Liver (tissue), 9 donors: Measurements from ENCODE around the gene HGD. TPM values are rescaled to one million over a fixed set of nuclear protein-coding genes. Genes with fewer than 3 reads are reported as not detected.
A peak's percentile ranks its signal among the peaks of the same experiment; 100 is the strongest.

ENCODE experiments used
- DNase-seq: peaks from one replicate; pipeline ENCODE4 v3.0.0-alpha.2; 2017; ENCODE audit warnings: low spot score
- H3K27ac ChIP-seq, 2 donors: one replicate each; pipeline ENCODE4 v1.7.0; 2013; ENCODE audit warnings: inconsistent platforms in 2 of 2, low read length in 2 of 2, control low read depth in 1 of 2, low read depth in 1 of 2, mild to moderate bottlenecking in 1 of 2
- H3K27me3 ChIP-seq, 4 donors: one replicate each; pipeline versions ENCODE4 v1.6.1 to v1.7.0; 2013; ENCODE audit warnings: low read length in 3 of 4, inconsistent platforms in 1 of 4, mild to moderate bottlenecking in 1 of 4, moderate library complexity in 1 of 4; ENCODE audit not compliant: control insufficient read depth in 4 of 4, insufficient read depth in 4 of 4
- H3K36me3 ChIP-seq, 4 donors: one replicate each; pipeline versions ENCODE4 v1.6.1 to v1.7.0; 2013; ENCODE audit warnings: low read length in 3 of 4, mild to moderate bottlenecking in 3 of 4, low read depth in 1 of 4, moderate library complexity in 1 of 4; ENCODE audit not compliant: control insufficient read depth in 4 of 4, insufficient read depth in 3 of 4
- H3K4me1 ChIP-seq, 4 donors: one replicate each; pipeline versions ENCODE4 v1.6.1 to v1.7.0; 2013; ENCODE audit warnings: low read length in 3 of 4, mild to moderate bottlenecking in 3 of 4, moderate library complexity in 1 of 4; ENCODE audit not compliant: control insufficient read depth in 4 of 4, insufficient read depth in 4 of 4
- H3K4me3 ChIP-seq, 3 donors: one replicate each; pipeline versions ENCODE4 v1.6.1 to v1.7.0; 2013; ENCODE audit warnings: low read length in 3 of 3, control low read depth in 1 of 3, low read depth in 1 of 3, mild to moderate bottlenecking in 1 of 3
- H3K9ac ChIP-seq, 2 donors: one replicate each; pipeline ENCODE4 v1.7.0; 2013; ENCODE audit warnings: low read length in 2 of 2, mild to moderate bottlenecking in 2 of 2, moderate library complexity in 2 of 2, control low read depth in 1 of 2, low read depth in 1 of 2
- H3K9me3 ChIP-seq, 4 donors: one replicate each; pipeline versions ENCODE4 v1.6.1 to v1.7.0; 2013; ENCODE audit warnings: low read length in 3 of 4; ENCODE audit not compliant: control insufficient read depth in 4 of 4
- ATF3 ChIP-seq: IDR thresholded peaks from 2 replicates; pipeline ENCODE4 v1.6.1; 2016; ENCODE audit warnings: antibody characterized with exemption
- CTCF ChIP-seq: fragments of 150-350 bp; IDR thresholded peaks from 2 replicates; pipeline ENCODE4 v1.5.1; 2017; ENCODE audit warnings: improper control_type of control experiment, low read depth, low read length; ENCODE audit not compliant: missing input control
- EGR1 ChIP-seq, 2 donors: IDR thresholded peaks; 2 replicates each; pipeline ENCODE4 v1.6.1; 2016 to 2018; ENCODE audit warnings: antibody characterized with exemption in 2 of 2, low read depth in 2 of 2
- FOXA2 ChIP-seq: IDR thresholded peaks from 2 replicates; pipeline ENCODE4 v1.6.1; 2016; ENCODE audit warnings: antibody characterized with exemption
- GABPA ChIP-seq, 2 donors: IDR thresholded peaks in 1 of 2; conservative IDR thresholded peaks in 1 of 2; 2 replicates each; pipeline ENCODE4 v1.6.1; 2016; ENCODE audit warnings: antibody characterized with exemption in 2 of 2, mild to moderate bottlenecking in 1 of 2, moderate library complexity in 1 of 2
- HNF4A ChIP-seq, 2 donors: conservative IDR thresholded peaks; 2 replicates each; pipeline ENCODE4 v1.6.1; 2016; ENCODE audit warnings: antibody characterized with exemption in 2 of 2, mild to moderate bottlenecking in 2 of 2
- HNF4G ChIP-seq: IDR thresholded peaks from 2 replicates; pipeline ENCODE4 v1.6.1; 2016; ENCODE audit warnings: antibody characterized with exemption
- JUND ChIP-seq, 2 donors: IDR thresholded peaks; 2 replicates each; pipeline ENCODE4 v1.6.1; 2016; ENCODE audit warnings: antibody characterized with exemption in 2 of 2
- MAX ChIP-seq: IDR thresholded peaks from 2 replicates; pipeline ENCODE4 v1.6.1; 2016; ENCODE audit warnings: antibody characterized with exemption
- NR2F2 ChIP-seq: IDR thresholded peaks from 2 replicates; pipeline ENCODE4 v1.6.1; 2016; ENCODE audit warnings: antibody characterized with exemption
- REST ChIP-seq: IDR thresholded peaks from 2 replicates; pipeline ENCODE4 v1.6.1; 2016; ENCODE audit warnings: antibody characterized with exemption, mild to moderate bottlenecking
- RXRA ChIP-seq, 2 donors: IDR thresholded peaks; 2 replicates each; pipeline ENCODE4 v1.6.1; 2017 to 2018; ENCODE audit warnings: antibody characterized with exemption in 2 of 2, mild to moderate bottlenecking in 1 of 2
- SP1 ChIP-seq: IDR thresholded peaks from 2 replicates; pipeline ENCODE4 v1.6.1; 2018; ENCODE audit warnings: antibody characterized with exemption, mild to moderate bottlenecking
- YY1 ChIP-seq: IDR thresholded peaks from 2 replicates; pipeline ENCODE4 v1.6.1; 2016; ENCODE audit warnings: antibody characterized with exemption, mild to moderate bottlenecking
- ZBTB33 ChIP-seq: IDR thresholded peaks from 2 replicates; pipeline ENCODE4 v1.6.1; 2016; ENCODE audit warnings: antibody characterized with exemption
- WGBS: extraction: QIAGEN DNeasy Blood & Tissue Kit; methylation state at CpG from one replicate; pipeline ENCODE4 v1.1.7; 2013; 5-methylcytosine and 5-hydroxymethylcytosine counted together
- polyA plus RNA-seq, 2 donors: library from polyadenylated mRNA; stranded (reverse) in 1 of 2; unstranded in 1 of 2; fragments of 200-250 nt in 1 of 2; fragments of >200 nt in 1 of 2; fragmentation: Nextera tagmentation in 1 of 2; extraction: Ambion mirVana in 1 of 2; gene quantifications; one replicate each; pipeline versions ENCODE4 v1.2.1 to v1.2.3, GENCODE V29; 2013 to 2015
- total RNA-seq, 2 donors: library from RNA; depleted of rRNA; stranded (reverse); fragments of >200 nt; gene quantifications; one replicate each; pipeline ENCODE4 v1.2.3, GENCODE V29; 2014
- donor health status: healthy.
- donor health status: healthy.
- donor health status: healthy.
- donor health status: healthy.
- donor health status: healthy.

HGD gene
- total and polyA plus RNA-seq, 4 donors = 83.5 to 326 (median 246) TPM

GRCh38 chr3:120680193-120680894 is 1.7 kb downstream of the HGD start (continued):
- peak; percentile 46 for TF ChIP-seq REST
- peak; percentile 21 for TF ChIP-seq MAX
- no peak for TF ChIP-seq SP1
- peak; percentile 52 to 72 for TF ChIP-seq HNF4A (conservative IDR thresholded peaks at IDR 0.05)
- TF ChIP-seq YY1 = peak; percentile 56
- TF ChIP-seq HNF4G = no peak

- no peaks in the 10 kb centered on the region for H3K27me3 ChIP-seq
- peak overlapping the region; percentile 47 to 76 for H3K27ac ChIP-seq
- peaks cover 3 to 28% (median 18%) of the 10 kb centered on the region in 4 donors for H3K36me3 ChIP-seq
- no peak for DNase-seq
- 19% methylated on average over 3 of the region's 3 CpGs for WGBS
- H3K9ac ChIP-seq = peak overlapping the region; percentile 70 to 97
- TF ChIP-seq EGR1 (IDR thresholded peaks at IDR 0.05; ENCODE audit: low read depth in 2 of 2) (no peak), JUND (IDR thresholded peaks at IDR 0.05) (no peak), NR2F2 (no peak), RXRA (IDR thresholded peaks at IDR 0.05) (no peak), ATF3 (no peak), SP1 (no peak), YY1 (no peak), ZBTB33 (no peak), FOXA2 (no peak), CTCF (no peak), HNF4A (conservative IDR thresholded peaks at IDR 0.05) (no peak), GABPA (IDR thresholded peaks at IDR 0.05 in 1 of 2, conservative IDR thresholded peaks at IDR 0.05 in 1 of 2) (no peak), MAX (no peak)
- peaks cover 5 to 48% (median 23%) of the 10 kb centered on the region in 4 donors for H3K4me1 ChIP-seq
- H3K9me3 ChIP-seq = no peaks in the 10 kb centered on the region
- H3K4me3 ChIP-seq = peak overlapping the region; percentile 74 to 96 (median 93)
Measured at GRCh38 chr3:120678984-120679383, 3.1 kb downstream of the HGD start.
